Choroid plexus epithelial cell (primary cell): ENCODE data around the gene PCDHGC4.
A peak's percentile ranks its signal among the peaks of the same experiment; 100 is the strongest.

Source experiments
- DNase-seq: peaks from one replicate; pipeline ENCODE4 v3.0.0-alpha.2; 2010; ENCODE audit warnings: low read depth
- H3K4me3 ChIP-seq: 2 replicates; pipeline ENCODE4 v1.5.1; 2011; ENCODE audit warnings: low read depth, mild to moderate bottlenecking, control low read depth, low read length, moderate library complexity
- TF ChIP-seq, protein P1 (sequence below): conservative IDR thresholded peaks from 2 replicates; pipeline ENCODE4 v1.5.1; 2011; ENCODE audit warnings: low read depth, mild to moderate bottlenecking, control low read depth, inconsistent platforms, low read length, moderate library complexity

The PCDHGC4 gene

DNA sequence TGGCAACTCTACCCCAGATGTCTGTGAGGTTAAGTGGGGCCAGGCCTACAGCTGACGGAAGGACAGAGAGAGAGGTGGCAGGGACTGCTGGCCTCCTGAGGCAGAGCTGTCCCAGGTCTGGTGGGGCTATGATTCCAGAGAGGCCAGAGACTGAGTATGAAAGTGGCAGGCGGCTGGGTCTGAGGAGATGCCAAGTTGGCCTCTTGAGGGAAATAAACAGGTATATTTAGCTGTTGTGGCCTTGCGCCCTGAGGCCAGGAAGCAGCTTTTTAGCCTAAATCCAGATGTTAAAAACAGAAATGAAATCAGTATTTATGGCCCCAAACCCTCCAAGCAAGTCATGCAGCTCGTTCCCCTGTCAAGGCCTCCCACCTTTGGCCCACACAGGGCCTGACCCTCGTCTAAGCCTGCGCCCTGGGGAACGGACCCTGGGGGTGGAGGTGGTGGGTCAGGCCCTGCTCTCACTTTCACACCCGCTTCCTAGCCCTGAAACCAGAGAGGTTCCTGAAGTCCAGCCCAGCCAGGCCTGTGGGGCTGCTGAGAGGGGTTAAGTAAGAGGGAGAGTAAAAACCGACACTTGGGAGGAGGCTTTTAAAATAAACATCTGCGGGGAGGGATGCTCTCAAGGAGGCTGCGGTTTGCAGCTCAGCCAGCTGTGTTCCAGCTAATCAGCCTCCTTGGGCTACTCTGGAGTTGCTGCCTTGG lies 22.7 kb downstream of the PCDHGC4 start:
- TF ChIP-seq, protein P1, sequence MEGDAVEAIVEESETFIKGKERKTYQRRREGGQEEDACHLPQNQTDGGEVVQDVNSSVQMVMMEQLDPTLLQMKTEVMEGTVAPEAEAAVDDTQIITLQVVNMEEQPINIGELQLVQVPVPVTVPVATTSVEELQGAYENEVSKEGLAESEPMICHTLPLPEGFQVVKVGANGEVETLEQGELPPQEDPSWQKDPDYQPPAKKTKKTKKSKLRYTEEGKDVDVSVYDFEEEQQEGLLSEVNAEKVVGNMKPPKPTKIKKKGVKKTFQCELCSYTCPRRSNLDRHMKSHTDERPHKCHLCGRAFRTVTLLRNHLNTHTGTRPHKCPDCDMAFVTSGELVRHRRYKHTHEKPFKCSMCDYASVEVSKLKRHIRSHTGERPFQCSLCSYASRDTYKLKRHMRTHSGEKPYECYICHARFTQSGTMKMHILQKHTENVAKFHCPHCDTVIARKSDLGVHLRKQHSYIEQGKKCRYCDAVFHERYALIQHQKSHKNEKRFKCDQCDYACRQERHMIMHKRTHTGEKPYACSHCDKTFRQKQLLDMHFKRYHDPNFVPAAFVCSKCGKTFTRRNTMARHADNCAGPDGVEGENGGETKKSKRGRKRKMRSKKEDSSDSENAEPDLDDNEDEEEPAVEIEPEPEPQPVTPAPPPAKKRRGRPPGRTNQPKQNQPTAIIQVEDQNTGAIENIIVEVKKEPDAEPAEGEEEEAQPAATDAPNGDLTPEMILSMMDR, result no peak
- peak overlapping the region; percentile 6 for H3K4me3 ChIP-seq
- DNase-seq, result peak; percentile 91

DNA sequence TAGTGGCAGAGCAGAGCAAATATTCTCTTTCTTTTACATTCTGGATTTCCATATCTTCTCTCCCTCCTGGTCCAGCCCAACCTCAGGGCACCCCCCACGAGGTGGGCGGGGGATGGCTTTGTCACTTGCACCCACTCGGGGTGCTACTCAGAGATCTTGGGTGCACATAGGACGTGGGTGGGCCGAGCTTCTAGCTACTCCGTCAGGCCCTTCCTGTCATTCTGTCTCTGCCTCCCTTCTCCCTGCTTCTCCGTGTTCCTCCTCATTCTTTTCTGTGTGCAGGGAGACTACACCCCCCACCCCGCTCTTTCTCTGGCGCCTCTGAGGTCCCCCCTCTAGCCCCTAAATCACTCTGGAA lies 23.6 kb downstream of the PCDHGC4 start:
- TF ChIP-seq, protein P1, result no peak
- H3K4me3 ChIP-seq, result peak overlapping the region; percentile 24
- DNase-seq, result peak; percentile 23

DNA sequence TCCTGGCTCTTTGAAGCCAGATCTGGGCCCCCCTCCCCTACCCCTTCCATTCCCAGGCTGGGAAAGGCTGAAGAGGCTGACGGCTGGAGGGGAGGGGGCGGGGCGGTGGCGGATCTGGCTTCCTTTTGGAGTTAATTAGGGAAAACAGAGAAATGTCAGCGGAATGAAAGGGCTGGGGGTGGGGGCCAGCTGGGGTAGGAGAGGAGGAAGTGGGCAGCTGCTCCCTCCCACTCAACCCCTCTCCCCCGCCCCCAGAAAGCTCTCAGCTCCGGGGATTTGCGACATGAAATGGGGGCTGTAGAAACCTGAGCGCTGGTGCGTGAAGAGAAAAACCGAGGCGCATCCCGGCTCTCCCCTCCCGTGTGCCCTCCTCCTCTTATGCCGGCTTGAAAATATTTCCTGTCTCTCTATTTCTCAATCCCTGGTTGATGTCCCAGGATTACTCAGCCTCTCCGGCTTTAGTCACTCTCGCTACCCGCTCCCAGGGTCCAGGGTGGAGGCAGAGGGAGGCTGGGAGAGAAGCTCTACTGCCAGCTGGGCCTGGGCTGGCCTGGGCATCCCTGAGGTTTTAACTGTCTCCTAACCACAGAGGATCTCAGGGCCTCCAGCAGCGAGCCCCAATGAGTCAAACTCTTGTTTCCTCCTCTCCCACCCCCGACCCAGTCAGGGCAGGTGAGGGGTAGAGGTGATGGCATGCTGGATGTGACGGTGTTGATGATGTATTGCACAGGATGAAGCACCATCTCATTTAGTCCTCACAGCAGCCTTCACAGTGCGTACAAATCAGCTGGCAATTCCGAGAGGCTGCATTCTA lies 24.2 kb downstream of the PCDHGC4 start:
- peak overlapping the region; percentile 24 for H3K4me3 ChIP-seq
- TF ChIP-seq, protein P1, result no peak
- DNase-seq, result peak; percentile 91

DNA sequence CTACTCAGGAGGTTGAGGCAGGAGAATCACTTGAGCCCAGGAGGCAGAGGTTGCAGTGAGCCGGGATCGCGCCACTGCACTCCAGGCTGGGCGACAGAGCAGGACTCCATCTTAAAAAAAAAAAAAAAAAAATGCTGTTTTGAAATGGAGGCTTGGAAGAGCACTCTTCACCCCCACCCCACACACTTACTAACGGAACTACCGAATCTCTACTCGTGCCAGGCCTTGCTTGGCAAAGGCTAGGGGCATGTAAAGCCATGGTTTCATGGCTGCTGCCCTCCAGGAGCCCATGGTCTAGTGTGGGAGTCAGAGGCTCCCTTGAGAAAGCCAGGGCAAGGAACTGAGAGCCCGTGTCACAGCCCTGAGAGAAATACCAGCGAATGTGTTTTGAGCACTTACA lies 25.3 kb downstream of the PCDHGC4 start:
- TF ChIP-seq, protein P1, result no peak
- no peak overlapping the region for H3K4me3 ChIP-seq
- no peak for DNase-seq

DNA sequence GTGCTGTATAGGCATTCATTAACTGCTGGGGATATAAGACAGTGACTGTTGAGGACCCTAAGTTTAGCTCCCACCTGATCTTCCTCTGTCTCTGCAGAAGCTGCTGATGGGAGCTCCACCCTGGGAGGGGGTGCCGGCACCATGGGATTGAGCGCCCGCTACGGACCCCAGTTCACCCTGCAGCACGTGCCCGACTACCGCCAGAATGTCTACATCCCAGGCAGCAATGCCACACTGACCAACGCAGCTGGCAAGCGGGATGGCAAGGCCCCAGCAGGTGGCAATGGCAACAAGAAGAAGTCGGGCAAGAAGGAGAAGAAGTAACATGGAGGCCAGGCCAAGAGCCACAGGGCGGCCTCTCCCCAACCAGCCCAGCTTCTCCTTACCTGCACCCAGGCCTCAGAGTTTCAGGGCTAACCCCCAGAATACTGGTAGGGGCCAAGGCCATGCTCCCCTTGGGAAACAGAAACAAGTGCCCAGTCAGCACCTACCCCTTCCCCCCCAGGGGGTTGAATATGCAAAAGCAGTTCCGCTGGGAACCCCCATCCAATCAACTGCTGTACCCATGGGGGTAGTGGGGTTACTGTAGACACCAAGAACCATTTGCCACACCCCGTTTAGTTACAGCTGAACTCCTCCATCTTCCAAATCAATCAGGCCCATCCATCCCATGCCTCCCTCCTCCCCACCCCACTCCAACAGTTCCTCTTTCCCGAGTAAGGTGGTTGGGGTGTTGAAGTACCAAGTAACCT lies 26.2 kb downstream of the PCDHGC4 start:
- no peak for DNase-seq
- no peak overlapping the region for H3K4me3 ChIP-seq
- TF ChIP-seq, protein P1, result no peak

DNA sequence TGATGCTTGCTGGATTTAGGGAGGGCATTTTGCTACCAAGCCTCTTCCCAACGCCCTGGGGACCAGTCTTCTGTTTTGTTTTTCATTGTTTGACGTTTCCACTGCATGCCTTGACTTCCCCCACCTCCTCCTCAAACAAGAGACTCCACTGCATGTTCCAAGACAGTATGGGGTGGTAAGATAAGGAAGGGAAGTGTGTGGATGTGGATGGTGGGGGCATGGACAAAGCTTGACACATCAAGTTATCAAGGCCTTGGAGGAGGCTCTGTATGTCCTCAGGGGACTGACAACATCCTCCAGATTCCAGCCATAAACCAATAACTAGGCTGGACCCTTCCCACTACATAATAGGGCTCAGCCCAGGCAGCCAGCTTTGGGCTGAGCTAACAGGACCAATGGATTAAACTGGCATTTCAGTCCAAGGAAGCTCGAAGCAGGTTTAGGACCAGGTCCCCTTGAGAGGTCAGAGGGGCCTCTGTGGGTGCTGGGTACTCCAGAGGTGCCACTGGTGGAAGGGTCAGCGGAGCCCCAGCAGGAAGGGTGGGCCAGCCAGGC lies 27.0 kb downstream of the PCDHGC4 start:
- no peak for DNase-seq
- H3K4me3 ChIP-seq, result no peak overlapping the region
- TF ChIP-seq, protein P1, result no peak
